GM18519 (cell line): ENCODE measurements around the gene NUB1.
A peak's percentile ranks its signal among the peaks of the same experiment; 100 is the strongest.

Experiments
- ATAC-seq: cut with Tn5 transposase; IDR thresholded peaks from one replicate; pipeline ENCODE4 v1.9.1; 2021; ENCODE audit warnings: mild to moderate bottlenecking, moderate library complexity; ENCODE audit not compliant: unreplicated experiment, low FRiP score

NUB1 gene

DNA sequence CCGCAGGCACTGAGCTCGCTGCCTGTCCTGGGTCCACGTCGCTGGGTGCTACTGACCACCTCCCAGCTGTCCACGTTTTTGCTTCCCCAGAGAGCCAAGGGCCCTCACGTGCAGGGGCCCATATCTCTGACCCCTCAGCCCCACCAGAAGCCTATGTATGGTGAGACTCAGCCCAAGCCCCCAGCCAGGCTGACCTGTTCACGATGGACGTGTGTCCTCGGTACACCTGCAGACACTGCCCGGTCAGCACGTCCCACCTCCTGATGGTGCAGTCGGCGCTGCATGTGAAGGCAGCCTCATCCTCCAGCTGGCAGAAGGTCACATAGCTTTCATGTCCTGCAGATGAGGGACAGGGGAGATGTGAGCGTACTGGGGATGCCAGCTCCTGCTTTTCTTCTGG is 58.3 kb downstream of the NUB1 start:
- no peak for ATAC-seq

DNA sequence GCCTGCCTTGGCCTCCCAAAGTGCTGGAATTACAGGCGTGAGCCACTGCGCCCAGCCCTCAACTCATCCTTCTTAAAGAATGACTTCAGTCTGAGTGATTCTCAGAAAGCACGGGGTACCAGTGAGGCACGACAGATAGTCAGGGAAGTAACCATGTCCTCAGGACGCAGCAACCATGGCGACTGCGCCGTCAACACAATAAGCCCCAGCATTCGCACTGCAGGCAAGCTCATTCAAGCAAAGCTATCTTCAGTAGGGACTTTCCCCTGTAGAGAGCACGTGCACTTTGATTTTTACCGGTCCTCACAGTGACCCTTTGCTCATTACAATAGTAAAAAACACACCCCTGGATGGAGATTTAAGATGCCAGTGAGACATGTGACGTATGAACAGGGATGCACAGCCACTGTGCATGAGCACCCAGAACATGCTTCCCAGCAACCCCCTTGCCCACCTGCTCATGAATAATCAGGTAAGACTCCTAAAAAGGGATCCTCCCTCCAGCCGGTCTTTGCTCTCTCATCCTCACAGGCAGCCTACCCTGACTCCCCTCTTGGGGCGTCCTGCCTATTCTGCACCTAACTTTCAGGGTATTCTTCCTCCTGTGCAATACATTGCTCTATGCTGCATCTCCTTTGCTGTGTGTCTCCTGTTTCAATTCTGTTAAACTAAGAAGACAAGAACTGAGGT is 59.2 kb downstream of the NUB1 start:
- ATAC-seq: peak; percentile 83

DNA sequence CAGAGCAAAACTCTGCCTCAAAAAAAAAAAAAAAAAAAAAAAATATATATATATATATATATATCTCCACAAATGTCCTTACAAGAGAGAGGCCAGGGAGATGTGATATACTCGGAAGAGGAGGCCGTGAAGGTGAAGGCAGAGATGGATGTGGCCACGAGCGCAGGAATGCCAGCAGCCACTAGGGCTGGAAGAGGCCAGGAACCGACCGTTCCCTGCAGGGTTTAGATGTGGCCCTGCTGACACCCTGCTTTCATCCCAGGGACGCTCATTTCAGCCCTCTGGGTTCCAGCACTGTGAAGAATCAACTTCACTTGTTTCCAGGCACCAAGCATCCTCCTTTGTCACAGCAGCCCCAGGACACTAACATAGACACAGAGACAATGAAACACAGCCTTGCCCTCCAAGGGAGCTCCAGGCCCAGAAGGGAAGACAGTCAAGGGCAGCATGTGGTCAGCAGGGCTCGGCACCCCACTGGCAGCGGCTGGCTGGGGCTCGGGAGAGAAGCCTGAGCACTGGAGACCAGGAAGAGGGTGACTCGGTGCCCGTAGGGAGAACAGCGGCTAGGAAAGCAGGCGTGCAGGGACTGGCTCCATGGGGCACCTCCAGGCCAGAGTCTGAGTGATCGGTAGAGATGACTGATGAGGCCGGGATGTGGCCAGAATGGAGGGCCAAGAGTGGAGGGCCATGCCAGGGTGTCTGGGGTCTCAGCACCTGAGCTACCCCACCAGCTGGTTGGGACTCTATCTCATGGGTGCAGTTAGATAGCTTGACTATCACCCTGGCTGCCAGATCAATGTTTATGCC is 60.6 kb downstream of the NUB1 start:
- ATAC-seq: no peak

DNA sequence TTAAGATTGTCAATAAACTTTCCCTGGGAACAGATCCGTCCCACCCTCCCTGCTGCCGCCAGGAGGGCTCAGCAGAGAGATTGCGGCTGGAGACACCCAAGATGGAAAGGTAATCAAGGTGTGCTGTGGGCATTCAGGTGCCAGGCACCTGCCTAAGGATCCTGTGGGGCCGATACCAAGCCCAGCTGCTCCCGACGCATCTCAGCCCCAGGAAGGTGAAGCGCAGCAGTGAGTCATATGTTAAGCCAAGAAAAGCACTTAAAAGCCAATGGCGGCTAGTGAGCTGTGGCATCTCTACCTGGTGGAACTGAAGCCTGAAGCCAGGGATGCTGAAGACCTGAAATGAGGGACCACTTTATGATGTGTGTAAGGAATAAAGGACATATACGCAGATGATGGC is 62.2 kb downstream of the NUB1 start:
- ATAC-seq: no peak

DNA sequence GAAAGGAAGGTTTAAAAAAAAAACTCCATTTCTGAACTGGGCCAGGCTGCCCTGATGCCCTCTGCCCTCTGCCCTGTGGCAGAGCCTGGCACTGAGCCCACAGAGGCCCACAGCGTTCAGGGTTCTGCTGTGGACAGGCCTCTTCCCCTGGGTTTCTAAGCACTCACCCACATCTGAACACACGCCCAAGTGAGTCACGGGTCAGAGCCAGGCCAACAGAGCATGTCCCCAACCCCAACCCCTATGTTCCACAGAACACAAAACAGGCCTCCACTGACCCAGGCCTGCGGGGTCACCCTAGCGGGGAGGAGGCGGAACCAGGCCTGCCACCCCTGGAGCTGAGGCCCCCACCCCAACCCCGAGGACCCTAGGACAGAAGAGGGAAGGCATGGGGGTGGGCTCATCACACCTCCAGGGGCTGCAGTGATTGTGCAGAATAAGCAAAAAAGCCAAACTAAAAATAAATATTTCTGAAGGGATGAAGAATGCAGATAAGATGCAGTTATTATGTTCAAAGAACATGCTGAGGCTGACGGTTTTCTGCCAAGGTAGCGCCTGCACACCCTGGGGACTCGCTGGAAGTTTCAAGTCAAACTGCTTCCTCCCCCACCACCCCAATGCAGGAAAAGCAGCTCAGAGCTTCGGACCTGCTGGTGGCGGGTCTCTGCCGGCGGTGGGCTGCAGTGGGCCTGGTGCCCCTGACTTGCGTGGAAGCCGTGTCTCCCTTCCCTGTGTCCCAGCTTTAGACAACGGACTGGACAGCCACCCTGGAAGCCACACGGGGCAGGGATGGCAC is 62.8 kb downstream of the NUB1 start:
- ATAC-seq: no peak

DNA sequence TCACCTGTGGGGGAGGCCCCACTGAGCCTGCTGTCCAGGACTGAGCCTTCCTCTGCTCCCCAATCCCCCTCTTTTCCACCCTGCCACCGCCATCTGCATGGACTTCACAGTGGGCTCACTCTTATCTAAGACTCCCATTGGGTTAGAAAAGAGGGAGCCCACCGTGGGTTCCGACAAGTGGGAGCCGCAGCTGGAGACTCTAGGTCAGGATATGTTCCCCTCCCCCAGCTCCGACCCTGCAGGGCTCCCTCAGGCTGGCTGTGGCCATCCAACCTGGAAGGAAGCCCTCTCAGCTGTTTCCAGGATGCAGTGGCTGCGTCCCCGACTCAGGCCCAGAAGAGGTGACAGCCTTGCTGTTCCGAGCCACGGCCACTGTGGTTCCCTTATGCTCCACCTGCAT is 63.4 kb downstream of the NUB1 start:
- no peak for ATAC-seq

DNA sequence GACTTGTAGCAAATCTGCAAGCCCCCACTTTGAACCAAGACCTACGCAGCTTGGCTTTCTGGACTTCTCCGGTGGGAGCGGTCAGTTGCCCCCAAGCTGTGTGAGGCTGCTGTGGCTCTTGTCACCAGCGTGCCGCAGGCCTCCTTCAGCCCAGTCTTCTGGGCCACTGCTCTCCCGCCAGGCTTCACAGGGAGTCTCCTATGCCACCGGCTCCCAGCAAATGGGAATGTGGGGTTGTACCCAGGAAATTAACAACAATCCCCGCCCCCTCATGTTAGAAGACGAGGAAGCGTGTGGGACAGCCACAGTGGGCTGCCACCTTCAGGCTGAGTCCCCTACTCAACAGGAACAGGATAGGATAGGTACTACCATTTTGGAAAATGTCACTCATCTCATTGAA is 64.0 kb downstream of the NUB1 start:
- no peak for ATAC-seq

DNA sequence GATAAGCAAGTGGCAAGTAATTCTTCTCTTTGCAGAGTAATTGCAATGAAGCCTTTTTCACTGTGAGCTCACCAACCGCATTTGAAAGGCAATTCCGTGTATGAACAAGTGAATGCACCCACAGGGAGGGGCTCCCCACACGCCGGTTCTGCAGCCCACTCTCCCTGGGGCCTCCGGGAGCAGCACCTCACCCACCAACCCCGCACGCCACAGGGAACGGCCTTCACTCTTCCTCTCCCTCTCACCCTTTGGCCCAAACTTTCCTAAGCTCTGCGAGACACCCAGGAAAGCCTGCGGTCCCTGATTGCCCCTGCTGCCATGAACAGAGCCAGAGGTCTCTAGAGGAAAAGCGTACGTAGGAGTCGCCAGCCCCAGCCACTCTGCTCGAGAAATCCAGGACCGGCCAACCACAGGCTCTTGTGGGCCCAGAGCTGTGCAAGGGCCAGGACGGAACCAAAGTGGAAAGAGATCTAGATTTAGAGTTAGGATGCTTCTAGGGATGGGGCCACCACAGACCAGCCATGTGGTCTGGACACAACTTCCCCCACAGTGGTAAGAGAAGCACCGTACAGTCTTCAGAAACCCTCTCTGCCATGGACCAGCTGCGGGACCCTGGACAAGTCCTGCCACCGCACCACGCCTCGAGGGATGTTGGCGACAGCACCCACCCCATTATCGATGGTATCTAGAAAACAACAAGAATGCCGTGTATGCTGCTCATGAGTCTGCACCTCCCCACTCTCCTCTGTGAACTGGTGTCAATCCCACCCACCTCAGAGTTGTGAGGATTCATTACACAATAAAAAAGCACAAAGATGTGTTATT is 64.7 kb downstream of the NUB1 start:
- ATAC-seq: no peak

DNA sequence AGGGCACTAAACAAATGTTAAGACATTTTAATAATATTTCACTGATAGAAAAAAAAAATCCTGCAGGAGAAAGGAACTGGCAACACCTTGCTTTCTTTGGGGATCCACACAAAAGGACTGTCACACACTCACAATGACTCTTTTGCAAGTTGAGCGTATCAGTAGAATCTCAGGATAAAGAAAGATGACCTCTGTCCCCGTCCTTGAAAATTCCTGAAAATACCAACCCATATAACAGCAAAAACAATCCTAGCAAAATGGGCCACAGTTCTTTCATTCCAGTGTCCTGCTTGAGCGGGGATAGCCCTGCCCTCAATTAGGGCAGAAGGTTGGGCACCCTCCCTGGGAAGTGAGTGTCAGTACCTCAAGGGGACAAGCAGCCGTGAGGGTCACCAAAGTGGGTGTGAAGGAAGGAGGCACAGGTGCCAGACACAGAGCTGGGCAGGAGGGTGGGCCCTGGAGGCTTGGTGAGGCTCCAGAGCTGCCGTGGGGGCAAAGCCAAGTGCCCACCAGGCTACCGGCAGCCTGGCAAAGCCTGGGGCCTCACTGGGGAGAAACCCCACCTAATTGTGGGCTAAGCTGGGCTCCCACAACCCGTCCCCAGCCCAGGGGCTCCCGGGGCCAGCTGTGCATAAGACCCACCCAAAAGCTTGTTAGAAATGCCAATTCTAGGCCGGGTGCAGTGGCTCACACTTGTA is 65.4 kb downstream of the NUB1 start:
- no peak for ATAC-seq

DNA sequence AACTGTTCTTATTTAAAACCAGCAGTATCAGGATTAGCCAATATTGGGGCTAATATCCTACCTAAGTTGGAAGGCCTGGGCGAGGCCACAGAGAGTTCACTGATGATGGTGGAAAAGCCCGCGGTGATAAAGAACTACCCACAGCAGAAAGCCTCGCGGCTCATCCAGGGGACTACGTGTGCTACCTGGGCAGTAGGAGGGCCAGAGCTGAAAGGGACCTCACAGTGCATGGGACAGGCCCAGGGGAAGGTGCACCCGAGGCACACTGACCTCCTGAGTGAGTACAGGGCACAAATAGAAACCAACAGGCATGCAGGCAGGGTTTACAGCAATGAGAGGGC is 66.9 kb downstream of the NUB1 start:
- ATAC-seq: no peak

DNA sequence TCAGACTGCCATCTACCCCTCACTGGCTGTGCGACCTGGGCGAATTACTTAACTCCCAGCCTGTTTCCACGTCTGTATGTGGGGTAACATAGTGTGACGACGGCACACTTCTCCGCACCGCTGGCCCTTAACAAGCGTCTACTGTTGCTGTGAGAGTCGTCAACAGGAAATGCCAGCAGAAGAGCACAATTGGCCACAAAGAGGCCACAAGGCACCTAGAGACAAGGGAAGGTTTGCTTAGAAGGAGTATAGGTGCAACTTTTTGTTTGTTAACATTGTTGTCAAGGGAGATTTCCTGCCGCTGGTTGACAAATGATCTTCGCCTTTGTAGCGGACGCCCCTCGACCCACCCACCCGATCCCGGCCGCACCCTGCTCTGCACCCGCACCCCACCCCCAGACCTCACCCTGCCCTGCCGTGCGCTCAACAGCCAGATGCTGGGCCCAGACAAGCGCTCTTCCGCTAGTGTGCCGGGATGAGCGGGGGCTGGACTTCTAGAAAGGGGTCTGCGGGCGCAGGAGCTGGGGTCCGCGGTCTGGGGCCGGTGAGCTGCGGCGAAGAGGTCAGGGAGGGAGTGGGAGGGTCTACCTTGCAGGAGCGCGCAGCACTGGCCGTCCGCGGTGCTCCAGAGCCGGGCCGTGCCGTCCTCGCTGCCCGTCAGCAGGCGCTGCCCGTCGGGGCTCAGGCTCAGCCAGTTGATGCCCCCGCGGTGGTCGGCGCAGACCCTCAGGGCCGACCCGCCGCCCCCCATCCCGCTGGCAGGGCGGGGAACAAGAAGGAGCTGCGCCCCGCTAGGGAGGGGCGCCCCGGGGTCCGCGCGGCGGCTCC is 67.4 kb downstream of the NUB1 start:
- ATAC-seq: peak; percentile 52

DNA sequence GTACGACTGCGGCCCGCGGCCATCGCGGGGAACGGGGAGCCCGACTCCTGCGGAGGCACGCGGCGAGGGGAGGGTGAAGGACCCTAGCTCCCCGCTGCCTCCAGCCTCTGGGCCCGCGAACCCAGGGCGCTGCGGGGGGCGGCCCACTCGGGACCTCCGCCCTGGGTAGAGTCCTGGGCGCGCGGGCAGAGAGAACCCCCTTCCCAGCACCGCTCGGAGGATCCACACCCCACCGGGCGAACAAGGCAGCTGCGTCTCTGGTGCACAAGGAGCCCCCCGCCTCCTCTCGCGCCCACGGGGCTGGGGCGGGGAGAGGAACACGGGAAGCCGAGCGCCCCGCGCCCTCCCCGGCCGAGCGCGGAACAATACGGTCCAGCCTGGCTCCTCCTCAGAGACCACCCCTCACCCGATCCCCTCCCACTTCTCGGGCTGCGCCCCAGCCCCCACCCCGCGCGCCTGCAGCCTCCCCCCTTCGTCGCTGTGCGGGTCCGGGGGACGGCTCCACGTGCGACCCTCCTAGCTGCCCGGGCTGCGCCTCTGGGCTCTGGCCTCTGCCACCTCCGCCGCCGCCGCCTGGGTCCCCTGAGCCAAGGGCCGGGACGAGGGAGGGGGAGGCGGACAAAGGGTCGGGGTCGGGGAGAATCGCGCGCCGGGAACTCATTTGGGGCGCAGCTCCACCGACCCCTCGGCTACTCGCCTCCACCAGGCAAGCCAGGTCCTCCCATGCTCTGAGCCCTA is 68.2 kb downstream of the NUB1 start, which contains the start of gene WDR86:
WDR86 (minus strand) TSS at position 372 of the 738 bp plus-strand sequence. CDS start 449 bp downstream, outside the sequence.
- ATAC-seq: no peak

DNA sequence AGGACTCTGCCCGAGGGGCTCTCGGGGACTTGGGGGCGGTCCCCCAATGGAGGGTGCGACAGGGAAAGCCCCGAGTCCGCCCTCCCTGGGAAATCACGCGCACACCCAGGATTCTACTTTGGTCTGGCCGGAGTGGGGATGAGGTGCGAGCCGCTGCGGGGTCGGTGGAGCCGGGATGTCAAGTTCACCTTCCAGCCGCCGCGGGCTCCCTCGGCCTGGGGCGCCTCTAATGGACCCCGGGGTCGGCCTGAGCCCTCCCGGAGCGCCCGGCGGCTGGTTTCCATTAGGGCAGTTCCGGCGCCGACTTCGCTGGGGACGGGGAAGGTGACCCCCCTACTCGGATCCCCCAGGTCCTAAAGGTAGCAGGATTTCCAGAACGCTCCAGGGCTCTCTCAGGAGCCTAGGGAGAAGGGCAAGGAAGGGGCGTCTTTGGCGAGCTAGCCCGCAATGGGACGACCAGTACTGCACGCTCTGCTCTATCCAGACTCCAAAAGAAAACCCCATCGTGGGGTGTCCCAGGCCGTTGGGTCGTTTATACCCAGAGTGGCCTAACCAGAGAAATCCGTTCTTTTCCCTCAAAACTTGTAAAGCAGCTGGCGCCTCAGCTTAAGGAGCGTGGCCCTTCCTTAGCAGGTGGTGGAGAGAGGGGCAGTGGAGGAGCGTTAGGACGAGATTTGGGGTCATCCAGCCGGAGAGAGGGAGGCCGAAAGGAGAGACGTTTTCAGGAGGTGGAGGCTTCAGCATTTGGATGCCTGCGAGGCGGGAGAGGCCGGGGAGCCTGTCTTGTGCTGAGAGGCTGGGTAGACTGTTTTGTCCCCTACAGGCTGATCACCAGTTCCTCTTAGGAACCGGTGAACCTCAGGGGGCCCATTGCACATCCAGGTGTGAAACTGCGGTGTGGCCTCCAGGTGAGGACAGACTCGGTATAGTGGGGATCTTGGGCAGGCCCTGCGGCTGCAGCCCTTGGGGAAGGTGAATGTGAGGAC is 69.1 kb downstream of the NUB1 start:
- ATAC-seq: no peak

DNA sequence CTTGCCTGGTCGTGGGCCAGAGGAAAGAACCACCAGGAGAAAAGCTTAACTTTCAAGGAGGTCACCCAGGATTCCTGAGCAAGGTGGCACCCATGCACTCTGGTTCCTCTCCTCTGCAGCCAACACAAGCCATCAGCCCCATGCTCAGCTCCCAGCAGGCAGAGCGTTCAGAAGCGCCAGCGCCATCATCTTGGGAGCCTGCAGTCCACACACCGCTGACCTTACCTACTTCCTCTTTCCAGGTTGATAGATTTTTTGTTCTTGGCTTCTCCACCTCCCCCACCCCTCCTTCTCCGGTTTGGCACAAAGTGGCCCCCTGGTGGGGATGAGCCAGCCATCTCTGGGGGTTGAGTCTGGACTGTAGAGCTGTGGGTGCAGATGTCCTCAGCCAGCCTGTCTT is 69.9 kb downstream of the NUB1 start:
- ATAC-seq: no peak

DNA sequence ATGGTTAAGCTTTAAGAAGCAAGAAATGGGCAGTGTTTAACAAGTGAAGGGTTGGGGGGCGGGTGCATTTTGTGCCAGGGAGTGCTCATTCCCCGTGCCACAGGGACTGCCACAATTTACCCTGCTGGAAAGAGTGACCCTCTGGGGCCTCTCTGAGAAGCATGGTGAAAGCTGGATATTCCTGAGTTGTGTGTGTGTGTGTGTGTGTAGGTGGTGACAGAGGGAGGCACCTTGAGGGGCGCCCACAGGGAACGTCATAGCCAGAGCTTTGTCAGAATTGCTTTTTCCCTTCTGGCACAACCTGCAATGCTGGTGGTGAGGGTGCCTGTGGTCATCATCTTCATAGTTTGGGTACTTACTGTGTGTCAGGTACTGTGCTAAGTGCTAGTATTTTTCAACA is 70.7 kb downstream of the NUB1 start:
- ATAC-seq: no peak

DNA sequence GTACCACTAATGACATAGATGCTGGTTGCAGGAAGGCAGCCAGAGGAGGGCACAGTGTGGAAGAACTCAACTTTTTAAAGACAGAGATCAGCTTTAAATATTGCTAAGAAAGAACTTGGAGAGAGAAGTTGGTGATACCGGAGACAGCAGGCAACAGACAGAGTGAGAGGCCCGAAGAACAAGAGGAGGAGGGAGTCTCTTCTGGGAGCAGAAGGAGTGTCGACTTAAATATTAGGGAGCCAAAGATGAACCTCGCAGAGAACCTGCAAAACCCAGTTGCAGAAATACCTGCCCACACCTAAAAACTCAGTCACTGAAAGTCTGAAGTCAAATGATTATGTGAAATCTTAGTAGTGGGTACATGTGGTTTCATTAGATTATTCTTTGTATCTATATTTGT is 71.6 kb downstream of the NUB1 start:
- no peak for ATAC-seq

DNA sequence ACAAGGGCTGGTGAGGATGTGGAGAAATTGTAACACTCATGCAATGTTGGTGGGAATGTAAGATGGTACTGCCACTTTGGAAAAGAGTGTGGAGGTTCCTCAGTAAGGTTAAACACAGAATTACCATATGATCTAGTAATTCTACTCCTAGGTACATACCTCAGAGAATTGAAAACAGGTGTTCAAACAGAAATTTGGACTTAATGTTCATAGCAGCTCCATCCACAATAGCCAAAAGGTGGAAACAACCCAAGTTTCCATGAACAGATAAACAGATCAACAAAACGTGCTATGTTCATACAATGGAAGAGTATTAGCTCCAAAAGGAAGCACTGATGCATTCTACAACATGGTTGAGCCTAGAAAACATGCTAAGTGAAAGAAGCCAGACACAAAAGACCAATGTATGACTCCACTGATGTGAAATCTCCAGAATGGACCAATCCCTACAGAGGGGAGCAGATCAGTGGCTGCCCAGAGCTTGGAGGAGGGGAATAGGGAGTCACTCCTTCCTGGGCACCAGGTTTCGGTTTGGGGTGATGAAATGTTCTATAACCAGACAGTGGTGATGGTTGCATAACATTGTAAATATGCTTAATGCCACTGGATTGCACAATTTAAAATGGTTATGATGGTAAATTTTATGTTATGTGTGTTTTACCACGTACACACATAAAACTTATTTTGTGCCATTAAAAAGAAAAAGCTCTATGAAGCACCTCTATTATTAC is 73.9 kb downstream of the NUB1 start:
- no peak for ATAC-seq
